ENCODE measurements around the gene FLG2. TPM values are rescaled to one million over a fixed set of nuclear protein-coding genes. Genes with fewer than 3 reads are reported as not detected.
"Not testable (repeated sequence)": the region's sequence is repeated elsewhere in the genome, so short reads cannot be mapped to it uniquely, and the experiment has no call there.

The FLG2 gene
- total RNA-seq, 1 donor from 2014 or later: not detected

- DNase-seq (ENCODE audit: low spot score in 2 of 2, unreplicated experiment in 2 of 2): no peak
- peaks cover 10% of the 10 kb centered on the region for H3K36me3 Mint-ChIP-seq
- H3K4me3 Mint-ChIP-seq: no peak overlapping the region
- H3K27ac Mint-ChIP-seq: no peak overlapping the region
- no peaks in the 10 kb centered on the region for H3K4me1 Mint-ChIP-seq
- no peaks in the 10 kb centered on the region for H3K27me3 Mint-ChIP-seq (ENCODE audit: low read depth)
- H3K9me3 Mint-ChIP-seq: peaks cover 63% of the 10 kb centered on the region
- TF ChIP-seq CTCF (IDR thresholded peaks at IDR 0.05; ENCODE audit: unreplicated experiment): no peak
Observed at GRCh38 chr1:152313319-152313801, 46.4 kb downstream of the FLG2 start.

GRCh38 chr1:152312169-152312568, 47.6 kb downstream of the FLG2 start:
- H3K27me3 Mint-ChIP-seq (ENCODE audit: low read depth); H3K36me3 Mint-ChIP-seq; H3K4me3 Mint-ChIP-seq; H3K27ac Mint-ChIP-seq; DNase-seq (ENCODE audit: low spot score in 2 of 2, unreplicated experiment in 2 of 2); H3K4me1 Mint-ChIP-seq: not testable (repeated sequence)
- H3K9me3 Mint-ChIP-seq: peaks cover 73% of the 10 kb centered on the region

GRCh38 chr1:152309955-152310354, 49.9 kb downstream of the FLG2 start:
- no peak overlapping the region for H3K27ac Mint-ChIP-seq
- no peak overlapping the region for H3K4me3 Mint-ChIP-seq
- H3K36me3 Mint-ChIP-seq: peaks cover 10% of the 10 kb centered on the region
- H3K4me1 Mint-ChIP-seq: no peaks in the 10 kb centered on the region
- H3K9me3 Mint-ChIP-seq: peaks cover 71% of the 10 kb centered on the region
- no peaks in the 10 kb centered on the region for H3K27me3 Mint-ChIP-seq (ENCODE audit: low read depth)
- no peak for TF ChIP-seq CTCF (IDR thresholded peaks at IDR 0.05; ENCODE audit: unreplicated experiment)
- no peak for DNase-seq (ENCODE audit: low spot score in 2 of 2, unreplicated experiment in 2 of 2)

- H3K36me3 Mint-ChIP-seq; H3K4me3 Mint-ChIP-seq; DNase-seq (ENCODE audit: low spot score in 2 of 2, unreplicated experiment in 2 of 2); H3K4me1 Mint-ChIP-seq; H3K27me3 Mint-ChIP-seq (ENCODE audit: low read depth); H3K27ac Mint-ChIP-seq: not testable (repeated sequence)
- H3K9me3 Mint-ChIP-seq: peaks cover 72% of the 10 kb centered on the region
Observed at GRCh38 chr1:152309320-152309901, 50.4 kb downstream of the FLG2 start.

- not testable (repeated sequence) for DNase-seq (ENCODE audit: low spot score in 2 of 2, unreplicated experiment in 2 of 2); H3K36me3 Mint-ChIP-seq; H3K27me3 Mint-ChIP-seq (ENCODE audit: low read depth); H3K4me3 Mint-ChIP-seq; H3K27ac Mint-ChIP-seq; H3K4me1 Mint-ChIP-seq
- H3K9me3 Mint-ChIP-seq: peaks cover 67% of the 10 kb centered on the region
Observed at GRCh38 chr1:152308758-152309157, 51.0 kb downstream of the FLG2 start.

GRCh38 chr1:152307970-152308369, 51.8 kb downstream of the FLG2 start:
- H3K36me3 Mint-ChIP-seq: not testable (repeated sequence)

GRCh38 chr1:152306123-152306522, 53.7 kb downstream of the FLG2 start:
- H3K36me3 Mint-ChIP-seq; H3K27ac Mint-ChIP-seq; DNase-seq (ENCODE audit: low spot score in 2 of 2, unreplicated experiment in 2 of 2); H3K4me3 Mint-ChIP-seq; H3K4me1 Mint-ChIP-seq; H3K27me3 Mint-ChIP-seq (ENCODE audit: low read depth): not testable (repeated sequence)
- peaks cover 67% of the 10 kb centered on the region for H3K9me3 Mint-ChIP-seq

More at GRCh38 chr1:152307970-152308369, 51.8 kb downstream of the FLG2 start:
- H3K27me3 Mint-ChIP-seq (ENCODE audit: low read depth); DNase-seq (ENCODE audit: low spot score in 2 of 2, unreplicated experiment in 2 of 2); H3K4me1 Mint-ChIP-seq; H3K4me3 Mint-ChIP-seq; H3K27ac Mint-ChIP-seq: not testable (repeated sequence)
- H3K9me3 Mint-ChIP-seq: peaks cover 65% of the 10 kb centered on the region

- H3K27me3 Mint-ChIP-seq (ENCODE audit: low read depth); H3K36me3 Mint-ChIP-seq; H3K27ac Mint-ChIP-seq; H3K4me1 Mint-ChIP-seq; DNase-seq (ENCODE audit: low spot score in 2 of 2, unreplicated experiment in 2 of 2); H3K4me3 Mint-ChIP-seq: not testable (repeated sequence)
- peaks cover 62% of the 10 kb centered on the region for H3K9me3 Mint-ChIP-seq
Observed at GRCh38 chr1:152304773-152305172, 55.0 kb downstream of the FLG2 start.

- H3K27ac Mint-ChIP-seq; H3K4me1 Mint-ChIP-seq; DNase-seq (ENCODE audit: low spot score in 2 of 2, unreplicated experiment in 2 of 2); H3K27me3 Mint-ChIP-seq (ENCODE audit: low read depth); H3K36me3 Mint-ChIP-seq; H3K4me3 Mint-ChIP-seq: not testable (repeated sequence)
- H3K9me3 Mint-ChIP-seq: peaks cover 61% of the 10 kb centered on the region
Observed at GRCh38 chr1:152303139-152303872, 56.5 kb downstream of the FLG2 start.

Other genes starting within 250 kb of the FLG2 start
- gene TCHH, start 244.6 kb downstream of the FLG2 start, total RNA-seq: not detected in 3 replicates
- gene RPTN, start 200.8 kb downstream of the FLG2 start, total RNA-seq: not detected in 3 replicates
- not detected in 3 replicates for gene HRNR, start 135.8 kb downstream of the FLG2 start, total RNA-seq
- gene FLG, start 34.8 kb downstream of the FLG2 start, total RNA-seq: not detected in 3 replicates
- gene CRNN, start 54.3 kb upstream of the FLG2 start, total RNA-seq: not detected in 3 replicates
- gene LCE5A, start 150.8 kb upstream of the FLG2 start, total RNA-seq: not detected in 3 replicates
- gene CRCT1, start 154.5 kb upstream of the FLG2 start, total RNA-seq: not detected in 3 replicates
- not detected in 3 replicates for gene LCE3E, start 206.8 kb upstream of the FLG2 start, total RNA-seq
- gene LCE3D, start 220.5 kb upstream of the FLG2 start, total RNA-seq: not detected in 3 replicates
- gene LCE3C, start 240.2 kb upstream of the FLG2 start, total RNA-seq: not detected in 3 replicates

All from mesothelial cell of epicardium (in vitro differentiated cells).